HG03558 (cell line): ENCODE results near the gene FANCE.

ENCODE experiments used
- ATAC-seq: cut with Tn5 transposase; IDR thresholded peaks from one replicate; pipeline ENCODE4 v1.9.1; 2021; ENCODE audit warnings: moderate number of reproducible peaks; ENCODE audit not compliant: unreplicated experiment; ENCODE audit errors: extremely low read depth

Gene FANCE

DNA sequence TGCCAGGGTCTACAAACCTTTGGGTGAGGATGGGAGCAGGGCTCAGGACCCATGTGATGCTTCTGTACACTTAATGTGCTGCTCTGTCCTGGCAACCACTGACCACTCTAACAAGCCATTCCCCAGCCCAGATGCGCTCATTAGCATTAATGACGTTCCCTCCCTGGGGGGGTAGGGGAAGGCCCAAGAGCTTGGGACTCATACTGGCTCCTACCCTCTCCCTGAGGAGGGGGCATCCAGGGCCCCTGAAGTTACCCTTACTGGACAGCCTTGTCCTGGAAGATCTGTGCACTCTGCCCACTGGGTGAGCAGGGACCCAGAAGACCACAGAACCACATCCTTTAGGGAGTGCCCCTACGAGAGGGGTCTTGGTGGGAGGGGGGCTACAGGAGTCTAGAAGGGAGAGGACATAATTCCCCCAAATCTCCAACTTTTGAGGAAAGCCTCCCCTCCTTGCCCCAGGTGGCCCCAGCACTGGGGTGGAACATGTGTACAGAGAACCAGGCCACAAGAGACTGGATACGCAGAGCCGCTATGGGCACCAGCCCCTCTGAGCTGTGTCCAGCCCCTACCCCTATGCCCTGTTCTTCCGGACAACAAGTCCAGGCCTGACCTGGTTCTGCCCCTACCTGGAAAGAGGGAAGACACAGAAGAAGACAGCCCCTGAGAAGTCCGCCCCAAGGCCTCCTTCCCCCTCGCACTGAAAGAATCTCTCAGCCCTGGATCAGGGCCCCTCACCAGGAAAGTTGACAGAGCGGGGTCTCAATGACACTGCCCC, 43.3 kb downstream of the FANCE start:
- no peak for ATAC-seq

DNA sequence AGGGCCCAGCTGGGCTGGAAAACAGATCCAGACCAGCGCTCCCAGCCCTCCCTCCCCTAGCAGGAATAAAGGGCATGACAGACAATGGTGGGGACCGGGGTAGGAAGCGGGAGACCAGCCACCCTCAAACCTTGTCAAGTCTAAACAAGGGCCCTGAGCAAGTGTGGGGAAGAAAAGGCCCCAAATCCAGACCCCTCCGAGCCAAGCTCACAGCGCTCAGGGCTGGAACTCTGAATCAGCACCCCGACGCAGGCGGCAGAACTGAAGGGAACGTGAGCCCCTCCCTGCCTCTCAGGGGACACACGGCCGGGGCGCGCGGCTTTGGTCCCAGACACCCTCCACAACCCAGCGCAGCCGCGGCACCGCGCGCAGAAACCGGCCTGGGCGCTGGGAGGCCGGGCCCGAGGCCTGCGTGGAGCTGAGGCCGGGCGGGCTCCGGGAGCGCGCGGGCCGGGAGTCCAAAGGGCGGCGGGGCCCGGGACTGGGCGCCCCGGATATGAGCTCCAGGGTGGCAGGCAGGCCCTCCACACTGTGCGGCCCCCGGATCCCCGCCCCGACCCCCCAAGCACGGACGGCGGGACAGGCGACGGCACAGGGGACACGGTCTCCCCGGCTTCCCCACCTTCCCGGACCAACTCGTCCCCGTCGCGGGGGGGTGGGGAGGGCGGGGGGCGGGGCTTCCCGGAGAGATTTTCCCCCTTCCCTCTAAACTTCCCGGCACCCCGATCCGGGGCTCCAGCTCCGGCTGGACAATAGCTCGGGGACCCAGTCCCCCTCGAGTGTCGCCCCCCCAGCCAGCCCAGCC, 44.1 kb downstream of the FANCE start:
- ATAC-seq: no peak

DNA sequence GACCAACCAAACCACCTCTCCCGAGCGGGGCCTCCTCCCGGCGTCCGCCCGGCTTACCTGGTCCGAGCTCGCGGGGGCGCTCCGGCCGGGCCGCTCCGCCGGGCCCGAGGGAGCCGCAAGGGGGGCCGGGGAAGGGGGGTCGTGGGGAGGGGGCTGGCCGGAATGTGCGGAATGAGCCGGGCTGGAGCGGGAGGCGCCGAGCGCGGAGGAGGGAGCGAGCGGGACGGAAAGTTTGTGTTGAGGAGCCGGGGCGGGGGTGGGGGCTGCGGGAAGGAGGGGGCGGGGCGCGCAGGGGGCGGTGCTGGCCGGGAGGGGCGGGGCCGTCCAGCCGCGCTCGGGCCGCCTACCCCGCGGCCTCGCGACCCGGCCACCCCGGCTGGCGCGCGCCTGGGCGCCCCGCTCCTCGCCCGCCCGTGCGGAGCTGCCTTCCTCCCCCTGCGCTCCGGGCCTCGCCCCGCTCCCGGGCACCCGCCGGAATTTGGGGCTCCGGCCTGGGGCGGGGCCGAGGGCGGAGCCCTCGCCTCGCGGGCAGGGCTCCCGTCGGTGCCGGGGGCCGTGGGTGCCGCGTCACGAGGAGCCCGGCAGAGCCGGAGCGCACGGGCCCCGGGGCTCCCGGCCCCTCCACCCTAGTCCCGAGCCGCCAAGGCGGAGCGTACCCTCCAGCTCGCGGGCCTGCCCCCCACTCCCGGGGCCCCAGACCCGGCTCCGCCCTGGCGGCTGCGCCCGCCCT, 44.9 kb downstream of the FANCE start, which contains the start of gene TEAD3:
TSS of gene TEAD3 (minus strand) at position 239 of the 730 bp plus-strand sequence.
- ATAC-seq: no peak

DNA sequence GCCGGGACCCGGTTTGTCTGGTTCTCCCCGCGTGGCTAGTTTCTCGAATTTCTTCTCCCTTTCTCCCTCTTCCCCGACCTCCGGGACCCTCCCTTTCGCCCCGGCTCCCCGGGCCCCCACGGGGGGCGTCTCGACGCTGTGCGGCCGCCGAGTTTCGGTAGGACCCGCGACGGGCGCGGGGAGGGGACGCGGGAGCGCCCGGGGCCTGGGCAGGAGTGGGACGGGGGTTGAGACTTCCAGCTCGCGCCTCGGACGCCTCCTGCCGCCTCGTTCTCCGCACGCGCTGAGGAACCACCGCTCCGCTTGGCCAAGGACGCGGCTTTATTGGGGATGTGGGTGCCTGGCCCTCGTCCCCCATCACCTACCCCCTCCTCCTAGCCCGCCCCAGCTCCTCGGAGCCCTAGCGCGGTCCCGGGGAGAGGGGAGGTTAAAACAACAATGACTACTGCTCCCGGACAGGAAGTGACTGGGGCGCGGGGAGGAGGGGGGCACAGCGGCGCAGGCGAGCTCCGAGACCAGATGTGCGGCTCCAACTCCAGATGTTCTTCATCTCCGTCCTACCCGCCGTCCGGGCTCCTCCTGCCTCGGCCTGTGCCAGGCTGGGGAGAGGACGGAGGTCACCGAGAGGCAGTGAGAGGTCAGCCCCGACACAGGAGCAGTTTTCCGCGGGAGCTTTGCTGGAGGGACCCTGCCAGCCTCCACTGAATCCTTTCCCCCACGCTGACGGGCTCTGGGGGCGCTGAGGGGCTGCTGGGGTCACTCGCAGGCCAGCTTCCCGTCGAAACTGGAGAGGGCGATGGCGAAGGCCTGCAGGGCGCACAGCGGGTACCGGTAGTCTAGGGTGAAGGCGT, 45.7 kb downstream of the FANCE start:
- ATAC-seq: no peak

DNA sequence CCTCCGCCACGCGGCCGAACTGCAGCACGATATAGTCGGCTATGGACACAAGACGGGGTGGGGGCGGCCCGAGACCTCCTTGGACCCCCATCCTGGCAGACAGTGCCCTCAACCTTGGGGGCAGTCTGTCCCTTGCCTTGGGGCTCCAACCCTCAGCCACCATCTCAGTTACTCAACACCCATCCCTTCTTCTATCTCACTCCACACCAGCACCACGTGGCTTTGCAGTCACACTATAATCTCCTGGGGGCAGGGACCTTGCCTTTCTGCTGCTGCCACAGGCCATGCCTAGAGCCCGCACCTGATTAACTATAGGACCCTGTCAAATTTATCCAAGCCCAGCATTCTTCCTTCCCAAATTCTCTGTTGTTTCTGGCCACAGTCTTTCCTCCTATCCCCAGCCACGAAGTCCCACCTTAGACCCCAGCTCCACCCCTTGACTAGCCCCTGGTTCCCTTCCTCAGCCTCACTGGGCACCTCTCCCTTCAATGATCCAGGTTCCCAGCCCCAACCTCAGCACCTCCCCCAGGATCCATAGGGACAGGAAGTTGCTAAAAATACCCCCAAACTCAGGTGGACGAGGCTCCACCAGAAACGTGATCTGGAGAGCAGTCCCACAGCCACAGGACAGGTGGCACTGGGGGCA, 46.4 kb downstream of the FANCE start:
- no peak for ATAC-seq

DNA sequence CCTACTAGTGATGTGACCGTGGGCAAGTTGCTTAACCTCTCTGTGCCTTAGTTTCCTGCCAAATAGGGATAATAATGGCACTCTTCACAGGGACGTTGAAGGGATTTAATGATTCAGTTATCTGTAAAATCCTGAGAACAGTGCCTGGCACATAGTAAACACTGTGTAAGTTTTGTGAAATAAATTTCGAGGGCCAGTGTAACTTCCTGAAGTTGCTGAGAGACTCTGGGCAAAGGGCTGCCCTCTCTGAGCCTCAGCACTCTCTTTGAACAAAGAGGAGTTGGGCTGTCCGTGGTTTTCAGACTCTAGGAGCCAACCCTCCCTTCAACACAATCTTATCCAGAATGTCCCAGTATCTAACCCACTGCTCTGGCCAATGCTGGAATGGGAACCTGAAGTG, 47.2 kb downstream of the FANCE start:
- no peak for ATAC-seq

DNA sequence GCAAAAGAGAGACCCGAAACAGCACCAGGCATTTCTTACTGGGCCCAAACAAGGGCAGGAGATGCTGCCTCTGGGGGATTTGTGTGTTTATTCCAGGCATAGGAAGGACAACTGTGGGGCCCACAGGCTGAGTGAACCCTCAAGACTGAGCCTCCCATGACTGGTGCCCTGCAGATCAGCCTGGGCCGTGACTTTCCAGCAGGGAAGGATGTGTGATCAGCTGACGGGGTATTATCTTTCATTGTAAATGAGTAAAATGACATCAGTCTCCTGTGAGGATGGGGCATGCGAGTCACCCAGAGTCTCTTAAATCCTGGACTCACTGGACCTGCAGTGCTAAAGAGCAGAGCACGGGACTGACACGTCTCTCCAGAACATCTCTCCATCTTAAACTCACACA, 48.6 kb downstream of the FANCE start:
- ATAC-seq: no peak

DNA sequence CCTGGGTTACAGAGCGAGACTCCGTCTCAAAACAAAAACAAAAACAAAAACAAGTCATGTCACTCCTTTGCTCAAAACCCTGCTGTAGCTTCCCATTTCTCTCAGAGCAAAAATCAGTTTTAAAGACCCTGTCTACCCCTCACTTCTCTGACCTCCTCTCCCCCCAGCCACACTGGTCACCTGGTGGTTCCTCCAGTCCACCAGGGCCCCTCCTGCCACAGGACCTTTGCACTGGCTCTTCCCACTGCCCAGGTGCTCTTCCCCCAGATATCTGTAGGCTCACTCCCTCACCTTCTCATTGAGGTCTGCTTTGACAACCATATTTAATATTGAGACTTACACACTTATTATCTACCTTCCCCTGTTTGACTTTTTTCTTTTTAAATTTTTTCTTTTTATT, 49.6 kb downstream of the FANCE start:
- no peak for ATAC-seq

DNA sequence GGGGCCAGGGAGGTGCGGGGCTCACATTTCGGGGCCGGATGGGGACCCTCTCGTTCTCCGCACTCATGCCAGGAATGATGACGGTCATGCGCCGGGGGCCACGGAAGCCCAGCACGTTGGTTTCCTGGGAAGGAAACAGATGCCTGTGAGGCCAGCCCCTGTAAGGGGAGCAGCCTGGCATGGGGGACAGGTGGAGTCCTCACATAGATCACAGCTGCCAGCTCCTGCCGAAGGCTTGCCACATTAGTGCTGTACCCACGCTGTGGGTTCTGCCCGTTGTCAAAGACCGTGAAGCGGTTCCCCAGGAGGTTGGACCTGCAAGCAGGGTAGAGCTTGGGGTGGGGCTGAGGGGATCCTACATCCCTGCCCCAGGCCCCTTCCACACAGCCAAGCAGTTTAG, 51.4 kb downstream of the FANCE start:
- ATAC-seq: no peak

DNA sequence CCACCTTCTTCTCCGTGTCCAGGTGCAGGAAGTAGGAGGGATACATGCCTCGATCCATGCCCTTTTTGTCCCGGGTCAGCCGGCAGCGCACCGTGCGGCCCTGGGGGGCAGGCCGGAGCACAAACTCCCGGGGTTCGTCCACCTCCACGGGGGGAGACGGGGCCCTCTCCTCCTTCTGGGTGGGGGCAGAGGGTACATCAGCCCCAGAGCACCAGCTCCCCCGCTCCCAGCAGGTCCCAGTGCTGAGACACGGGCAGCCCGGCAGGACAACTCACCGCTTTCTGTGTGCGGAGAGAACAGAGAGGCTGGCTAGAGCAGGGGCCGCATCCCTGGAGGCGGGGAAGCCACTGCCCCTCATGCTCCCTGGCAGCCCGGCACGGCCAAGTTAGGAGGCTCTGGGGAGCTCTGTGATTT, 53.9 kb downstream of the FANCE start:
- no peak for ATAC-seq

DNA sequence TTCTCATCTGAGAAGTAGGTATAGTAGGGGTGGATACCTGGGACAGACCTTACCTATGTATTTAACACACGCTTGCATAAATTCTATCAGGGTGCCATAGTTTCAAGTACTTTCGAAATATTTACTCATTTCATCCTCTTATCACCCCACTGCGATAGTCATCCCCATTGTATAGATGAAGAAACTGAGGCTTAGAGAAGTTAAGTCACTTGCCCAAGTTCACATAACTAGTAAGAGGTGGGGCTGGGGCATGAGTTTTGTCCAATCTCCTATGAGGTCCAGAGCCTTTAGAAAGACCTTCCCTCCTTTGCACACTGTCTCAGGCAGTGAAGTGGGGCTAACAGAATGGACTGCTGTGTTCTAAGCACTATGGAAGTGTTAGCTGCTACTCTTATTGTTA, 54.4 kb downstream of the FANCE start:
- ATAC-seq: no peak

DNA sequence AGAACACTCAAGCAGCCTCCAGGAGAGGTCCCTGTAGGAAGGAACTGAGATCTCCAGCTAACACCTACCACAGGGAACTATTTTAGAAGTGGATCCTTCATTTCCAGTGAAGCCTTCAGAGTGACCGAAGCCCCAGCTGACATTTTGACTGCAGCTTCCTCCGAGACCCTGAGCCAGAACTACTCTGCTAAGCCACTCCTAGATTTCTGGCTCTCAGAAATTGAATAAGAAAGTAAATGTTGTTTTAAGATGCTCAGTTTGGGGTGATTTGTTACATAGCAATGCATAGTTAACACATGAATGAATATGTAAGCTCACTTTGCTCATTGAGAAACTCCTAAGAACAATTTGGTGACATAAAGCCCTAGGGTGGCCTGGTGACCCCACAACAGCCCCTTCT, 55.1 kb downstream of the FANCE start:
- ATAC-seq: no peak

DNA sequence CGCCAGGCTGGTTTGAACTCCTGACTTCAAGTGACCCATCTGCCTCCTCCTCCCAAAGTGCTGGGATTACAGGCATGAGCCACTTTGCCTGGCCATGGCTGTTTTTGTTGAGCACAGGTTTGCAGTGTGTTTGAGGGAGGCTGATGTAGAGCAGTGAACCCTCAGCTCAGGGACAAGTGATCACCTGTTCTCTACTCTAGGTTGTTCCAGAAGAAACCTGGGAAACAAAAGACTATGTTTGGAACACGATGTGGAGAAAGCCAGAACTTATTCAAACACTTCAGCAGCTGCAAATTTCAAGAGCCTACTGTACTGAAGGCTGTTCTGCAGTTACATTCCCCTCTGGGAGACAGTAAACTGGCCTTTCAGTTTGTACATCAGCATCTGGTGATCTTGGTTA, 55.9 kb downstream of the FANCE start:
- ATAC-seq: no peak

DNA sequence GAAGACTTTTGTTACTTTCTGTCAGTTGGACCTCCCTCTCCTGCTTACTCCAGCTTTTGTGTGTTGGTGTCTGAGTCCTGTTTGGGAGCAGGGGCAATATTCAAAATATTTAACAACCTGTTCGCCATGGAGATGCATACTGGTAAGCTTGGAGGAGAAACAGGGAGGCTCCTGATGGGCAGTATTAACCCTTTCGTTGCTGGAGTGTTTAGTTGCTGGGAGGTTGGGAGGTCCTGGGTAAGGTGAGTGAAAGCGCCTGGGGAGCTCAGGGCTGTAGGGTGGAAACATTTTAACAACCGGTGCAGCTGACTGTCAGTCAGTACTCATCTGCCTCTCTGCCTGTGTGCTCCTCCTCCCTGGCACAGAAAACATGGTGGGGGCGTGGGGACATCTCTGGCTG, 56.4 kb downstream of the FANCE start:
- ATAC-seq: no peak

DNA sequence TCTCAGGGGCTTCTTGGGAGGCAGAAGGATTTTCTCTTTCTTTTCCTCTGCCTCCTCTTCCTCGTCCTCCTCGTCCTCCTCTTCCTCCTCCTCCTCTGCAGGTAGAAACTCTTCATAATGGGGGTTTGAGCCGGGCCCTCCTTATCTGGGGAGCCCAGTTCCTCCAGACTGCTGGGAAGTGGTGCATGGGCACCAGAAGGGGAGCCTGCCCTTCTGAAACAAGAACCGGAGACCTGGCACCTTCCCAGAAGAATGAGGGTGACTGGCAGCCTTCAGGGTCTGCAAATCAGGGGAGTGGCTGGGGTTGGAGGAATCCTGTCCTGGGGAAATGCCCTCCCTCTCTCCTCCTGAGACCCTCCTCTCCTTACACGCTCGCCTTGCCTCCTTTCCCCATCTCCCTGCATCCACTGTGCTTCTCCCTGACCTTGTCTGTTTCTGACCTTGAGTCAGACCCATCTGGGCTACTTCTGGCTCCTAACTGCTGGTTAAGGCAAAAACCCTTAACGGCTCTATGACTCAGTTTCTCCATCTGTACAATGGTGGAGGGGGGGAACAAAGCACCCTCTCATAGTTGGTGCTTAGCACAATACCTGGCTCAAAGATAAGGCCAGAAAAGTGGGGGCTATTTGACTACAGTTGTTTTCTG, 58.9 kb downstream of the FANCE start:
- no peak for ATAC-seq

DNA sequence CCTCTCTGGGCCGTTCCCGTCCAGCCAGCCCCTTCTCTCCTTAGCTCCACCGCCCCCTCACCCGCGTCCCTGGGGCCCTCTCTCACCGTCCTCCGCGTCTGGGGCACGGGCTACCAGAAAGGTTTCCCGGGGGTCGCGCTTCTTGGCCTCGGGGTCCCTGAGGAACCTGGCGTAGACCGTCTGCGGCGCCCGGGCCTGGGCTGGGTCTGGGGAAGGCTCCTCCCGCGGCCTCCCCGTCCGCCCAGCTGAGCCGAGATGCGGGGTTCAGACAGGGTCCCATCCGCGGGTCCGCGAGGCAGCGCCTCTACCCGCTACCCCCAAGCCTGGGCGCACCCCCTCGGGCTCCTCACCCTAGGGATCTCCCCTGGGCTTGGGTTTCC, 59.4 kb downstream of the FANCE start:
- no peak for ATAC-seq

DNA sequence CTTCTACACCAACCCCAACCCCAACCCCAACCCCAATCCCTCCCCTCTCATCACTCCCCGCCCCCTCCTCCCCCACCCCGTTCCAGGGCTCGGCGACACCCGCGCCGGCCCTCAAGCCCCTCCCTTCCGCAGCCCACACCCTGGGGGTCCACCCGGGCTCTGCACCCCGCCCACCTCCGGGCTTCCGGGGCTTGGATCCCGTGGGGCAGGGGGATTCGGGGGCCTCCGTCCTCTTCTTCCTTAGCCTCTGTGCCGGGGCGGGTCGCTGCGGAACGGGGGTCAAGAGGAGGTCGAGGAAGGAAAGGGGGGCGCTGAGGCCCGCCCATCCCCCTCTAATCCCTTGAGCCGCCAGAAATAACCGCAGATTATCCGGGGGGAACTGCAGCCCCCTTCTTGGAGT, 59.9 kb downstream of the FANCE start:
- no peak for ATAC-seq

DNA sequence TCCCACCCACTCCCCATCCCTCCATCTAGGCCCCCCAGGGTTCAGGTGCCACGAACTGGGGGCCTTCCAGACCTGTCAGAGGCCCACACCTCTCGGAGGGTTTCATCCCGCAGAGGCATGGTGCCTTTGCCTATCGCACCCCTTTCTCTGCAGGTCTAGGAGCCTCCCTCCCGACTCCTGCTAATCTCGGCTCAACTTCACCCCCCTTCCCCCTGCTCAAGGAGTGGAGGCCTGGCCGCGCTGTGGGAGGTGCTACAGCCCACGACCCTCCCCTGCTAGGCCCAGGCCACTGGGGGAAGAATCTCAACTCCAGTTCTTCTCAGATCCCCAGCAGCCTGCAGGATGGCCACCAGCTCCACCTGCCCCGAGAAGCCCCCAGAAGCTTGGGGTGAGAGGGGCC, 60.6 kb downstream of the FANCE start, which contains the start of gene TULP1:
TSS of gene TULP1 (minus strand) at position 157 of the 400 bp plus-strand sequence. CDS start at position 119, 38 bp downstream.
- ATAC-seq: no peak

DNA sequence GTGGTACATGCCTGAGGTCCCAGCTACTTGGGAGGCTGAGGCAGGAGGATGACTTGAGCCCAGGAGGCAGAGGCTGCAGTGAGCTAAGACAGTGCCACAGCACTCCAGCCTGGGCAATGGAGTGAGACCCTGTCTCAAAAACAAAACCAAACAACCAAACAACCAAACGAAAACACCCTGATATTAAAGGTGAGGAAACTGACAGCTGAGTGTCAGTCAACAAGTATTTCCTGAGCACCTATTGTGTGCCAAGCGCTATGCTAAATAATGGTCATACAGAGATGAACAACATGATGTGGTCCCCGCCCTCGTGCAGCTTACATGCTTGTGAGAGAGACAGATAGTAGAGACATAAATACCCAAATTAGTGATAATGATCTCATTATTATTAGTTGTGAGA, 62.4 kb downstream of the FANCE start:
- ATAC-seq: no peak
